Measurements from ENCODE around the gene PIAS1.

PIAS1 gene

DNA sequence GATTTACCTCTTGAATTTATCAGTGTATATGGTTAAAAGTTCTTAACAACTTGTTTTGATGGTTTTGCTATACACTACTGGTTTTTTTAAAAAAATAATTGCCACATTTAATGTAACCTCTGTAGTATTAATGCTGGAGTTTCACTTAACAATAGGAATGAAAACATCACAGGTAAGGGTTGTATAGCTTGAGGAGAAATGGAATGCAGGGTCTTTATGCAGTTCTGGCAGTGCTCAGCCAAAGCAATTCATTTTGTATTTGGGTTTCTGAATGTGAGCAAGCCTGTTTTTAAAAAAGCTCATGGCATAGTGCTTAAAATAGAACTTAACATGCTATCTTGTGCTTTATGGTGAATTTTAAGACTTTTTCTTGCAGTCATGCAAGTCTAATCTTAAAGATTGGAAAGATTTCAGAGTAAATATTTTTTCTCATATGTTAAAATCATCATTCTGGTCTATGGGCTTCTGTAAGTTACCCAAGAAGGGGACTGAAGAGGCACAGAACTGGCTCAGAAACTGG, 8.9 kb downstream of the PIAS1 start:
- DNase-seq (ENCODE audit: low read depth) = no peak

DNA sequence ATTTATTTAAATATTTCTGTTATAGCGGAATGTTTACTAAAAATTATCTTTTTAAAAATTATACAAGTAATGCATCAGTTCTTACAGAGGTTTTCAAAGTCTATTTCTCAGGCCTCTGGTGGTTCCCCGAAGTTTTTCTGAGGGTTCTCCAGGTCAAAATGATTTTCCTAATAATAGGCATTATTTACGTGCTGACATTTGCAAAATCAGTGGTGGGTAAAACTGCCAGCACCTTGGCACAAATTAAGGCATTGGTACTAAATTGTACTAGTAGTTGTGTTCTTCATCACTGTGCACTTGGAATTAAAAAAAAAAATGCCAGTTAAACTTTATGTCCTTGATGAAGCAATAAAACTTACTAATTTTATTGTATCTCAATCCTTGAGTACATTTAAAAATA, 9.5 kb downstream of the PIAS1 start:
- no peak for DNase-seq (ENCODE audit: low read depth)

DNA sequence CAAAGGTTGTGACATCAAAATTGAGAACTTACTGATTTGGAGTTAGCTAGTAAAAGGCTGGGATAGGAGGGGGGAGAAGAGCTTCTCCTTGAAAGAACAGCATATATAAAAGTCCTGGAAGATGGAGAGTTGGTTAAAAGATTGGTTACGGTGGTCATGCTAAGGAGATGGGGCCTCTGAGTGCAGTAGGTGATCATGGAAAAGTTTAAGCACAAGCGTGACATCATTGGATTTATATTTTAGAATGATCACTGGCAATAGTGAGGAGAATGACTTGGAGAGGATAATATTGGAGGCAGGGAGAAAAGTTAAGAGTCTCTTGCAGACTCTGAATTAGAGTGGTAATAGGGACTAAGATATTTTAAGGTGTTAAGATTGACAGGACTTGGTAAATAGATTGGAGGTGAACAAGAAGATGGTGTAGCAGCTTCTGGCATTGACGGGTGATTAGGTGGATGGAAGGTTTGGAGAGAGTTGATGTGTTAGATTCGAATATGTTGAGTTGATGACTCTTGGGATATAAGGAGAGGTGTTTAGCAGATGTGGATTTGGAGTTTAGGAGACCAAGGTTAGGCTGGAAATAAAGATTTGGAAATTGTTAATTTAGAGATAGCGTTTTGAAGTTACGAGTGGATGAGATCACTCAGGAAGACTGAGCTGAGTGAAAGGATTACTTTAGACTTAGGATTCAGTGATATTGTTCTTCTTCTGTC, 19.6 kb downstream of the PIAS1 start:
- DNase-seq (ENCODE audit: low read depth) = no peak

DNA sequence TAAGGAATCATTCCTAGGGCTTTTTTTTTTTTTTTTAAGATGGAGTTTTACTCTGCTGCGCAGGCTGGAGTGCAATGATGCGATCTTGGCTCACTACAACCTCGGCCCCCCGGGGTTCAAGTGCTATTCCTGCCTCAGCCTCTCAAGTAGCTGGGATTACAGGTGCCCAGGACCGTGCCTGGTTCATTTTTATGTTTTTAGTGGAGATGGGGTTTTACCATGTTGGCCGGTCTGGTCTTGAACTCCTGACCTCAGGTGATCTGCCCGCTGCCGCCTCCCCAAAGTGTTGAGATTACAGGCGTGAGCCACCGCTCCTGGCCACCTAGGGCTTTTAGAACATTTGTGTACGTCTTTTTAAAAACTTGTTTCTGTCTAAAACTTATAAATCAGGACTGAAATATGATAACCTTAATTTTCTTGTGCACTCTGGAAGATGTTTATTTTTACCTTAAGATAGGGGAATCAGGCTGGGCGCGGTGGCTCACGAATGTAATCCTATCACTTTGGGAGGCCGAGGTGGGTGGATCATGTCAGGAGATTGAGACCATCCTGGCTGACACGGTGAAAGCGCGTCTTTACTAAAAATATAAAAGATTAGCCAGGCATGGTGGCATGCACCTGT, 21.8 kb downstream of the PIAS1 start:
- no peak for DNase-seq (ENCODE audit: low read depth)

DNA sequence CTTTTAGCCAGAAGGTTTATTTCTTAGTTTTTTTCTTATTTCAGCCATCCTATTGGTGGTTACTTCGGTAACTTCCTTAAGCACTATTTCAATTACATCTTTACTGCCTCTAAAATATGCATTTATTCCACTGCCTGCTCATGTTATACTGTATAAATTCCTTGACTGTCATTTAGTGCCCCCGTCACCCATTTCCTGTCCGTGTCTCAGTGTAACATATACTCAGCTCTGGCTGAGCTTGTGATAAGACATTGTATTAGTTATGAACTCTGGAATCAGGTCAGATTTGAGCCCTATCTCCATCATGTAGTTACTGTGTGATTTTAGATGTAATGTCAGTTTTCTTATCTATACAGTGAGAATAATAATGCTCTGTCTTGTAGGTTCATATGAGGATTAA, 24.2 kb downstream of the PIAS1 start:
- DNase-seq (ENCODE audit: low read depth) = no peak

DNA sequence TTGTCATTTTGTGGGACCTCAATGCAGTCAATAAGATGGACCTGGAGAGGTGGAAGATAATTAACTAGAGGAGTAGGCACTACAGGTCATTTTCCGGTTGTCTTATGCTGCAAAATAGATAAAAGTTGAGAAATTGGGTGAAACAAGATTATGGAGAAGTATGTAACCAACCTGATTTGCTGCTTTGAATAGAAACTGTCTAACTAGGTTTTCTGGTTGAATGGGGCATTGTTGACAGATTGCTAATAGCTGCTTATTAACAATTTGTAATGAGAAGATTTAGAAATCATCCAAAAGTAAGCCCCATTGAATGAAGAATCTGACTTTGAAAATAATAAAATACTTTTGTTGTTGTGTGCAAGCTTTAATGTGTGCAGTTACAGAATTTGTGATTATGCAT, 26.2 kb downstream of the PIAS1 start:
- DNase-seq (ENCODE audit: low read depth) = no peak

DNA sequence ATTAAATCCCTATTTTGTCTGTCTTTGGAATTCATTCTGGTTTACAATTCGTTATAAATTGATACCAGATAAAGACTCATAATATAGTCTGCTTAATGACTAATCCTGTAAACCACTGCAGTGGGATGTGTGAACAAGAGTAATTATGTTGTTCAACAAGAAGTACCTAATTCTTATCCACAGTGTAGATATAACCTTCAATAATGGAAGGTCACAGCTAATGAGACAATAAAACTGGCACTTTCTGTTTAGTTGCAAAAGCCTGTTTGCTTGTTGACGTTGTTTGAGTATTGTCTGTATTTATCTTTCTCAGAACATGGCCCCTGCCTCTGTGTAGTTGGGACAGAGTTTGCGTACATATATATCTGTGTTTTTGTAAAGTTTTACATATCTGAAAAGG, 26.7 kb downstream of the PIAS1 start:
- no peak for DNase-seq (ENCODE audit: low read depth)

DNA sequence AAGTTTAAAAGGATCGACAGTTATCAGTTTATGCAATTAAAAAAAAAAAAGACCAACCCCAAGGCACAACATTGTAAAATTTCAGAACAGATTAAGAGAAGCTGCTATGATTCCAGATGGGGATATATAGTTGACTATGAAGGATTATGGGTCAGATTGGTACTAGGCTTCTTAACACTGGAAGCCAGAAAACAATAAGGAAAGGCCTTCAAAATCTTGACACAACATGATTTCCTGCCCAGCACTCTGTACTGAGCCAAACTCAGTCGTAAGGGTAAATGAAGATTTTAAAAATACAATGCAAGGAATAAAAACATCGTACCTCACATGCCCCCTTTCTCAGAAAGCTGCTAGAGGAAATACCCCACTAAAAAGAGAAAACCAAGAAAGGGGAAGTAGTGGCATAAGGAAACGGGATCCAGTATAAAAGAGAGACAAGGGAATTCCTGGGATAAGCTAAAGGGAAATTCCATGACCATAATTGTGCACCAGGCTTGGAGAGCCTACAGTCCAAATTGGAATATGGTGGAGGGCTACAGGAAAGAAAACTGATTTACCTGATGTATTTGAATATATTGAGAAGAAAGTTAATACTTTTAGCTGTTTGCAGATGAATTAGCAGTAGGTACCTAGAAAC, 27.9 kb downstream of the PIAS1 start:
- no peak for DNase-seq (ENCODE audit: low read depth)

DNA sequence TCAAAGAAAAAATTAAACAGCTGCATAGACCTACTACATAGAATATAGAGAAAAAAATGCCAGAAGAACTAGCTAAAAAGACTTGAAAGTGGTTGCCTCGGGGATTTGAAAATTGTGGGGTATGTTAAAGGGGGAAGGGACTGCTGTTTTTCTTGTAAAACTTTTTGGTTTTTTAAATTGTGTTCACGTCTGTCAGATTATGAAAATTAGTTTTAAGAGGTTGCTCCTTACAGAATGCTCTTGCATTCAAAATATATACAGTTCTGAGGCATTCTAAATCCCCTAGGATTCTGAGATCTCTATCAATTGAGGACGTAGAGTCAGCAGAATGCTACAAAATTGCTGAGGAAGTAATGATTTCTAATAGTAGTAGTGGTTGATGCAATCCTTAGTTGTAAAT, 28.6 kb downstream of the PIAS1 start:
- DNase-seq (ENCODE audit: low read depth) = no peak

DNA sequence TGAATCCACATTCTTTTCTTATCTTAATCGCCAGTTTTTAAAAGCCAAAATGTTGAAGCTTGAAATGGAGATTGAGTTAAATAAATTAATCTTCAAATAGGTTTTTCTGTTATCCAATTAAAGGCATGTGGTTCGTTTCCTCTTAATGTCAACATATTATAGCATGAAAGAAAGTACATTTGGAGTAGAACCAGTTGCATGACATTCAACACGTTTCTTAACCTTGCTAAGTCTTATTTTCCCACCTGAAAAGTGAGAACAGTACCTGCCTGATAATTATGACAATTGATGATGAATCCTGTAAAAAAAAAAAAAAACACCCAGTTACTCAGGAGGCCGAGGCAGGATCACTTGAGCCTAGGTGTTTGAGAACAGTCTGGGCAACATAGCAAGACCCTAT, 29.3 kb downstream of the PIAS1 start:
- DNase-seq (ENCODE audit: low read depth) = no peak

DNA sequence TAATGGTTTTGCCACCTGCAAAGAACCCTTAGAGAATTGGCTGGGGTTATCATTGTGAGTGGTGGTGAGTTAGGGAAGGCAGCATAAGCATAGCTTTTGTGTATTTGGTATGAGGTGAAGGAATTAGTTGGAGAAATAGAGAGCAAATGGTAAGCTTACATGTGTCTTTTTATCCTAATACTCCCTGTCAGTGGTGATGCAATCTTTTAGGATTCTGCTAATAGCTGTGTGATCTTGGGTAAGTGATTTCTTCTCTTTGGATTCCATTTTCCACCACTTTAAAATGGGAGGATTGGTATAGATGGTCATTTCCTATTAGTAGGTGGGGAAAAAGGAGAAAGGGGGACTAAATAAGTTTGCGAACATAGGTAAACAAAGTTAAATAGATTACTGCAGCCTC, 30.9 kb downstream of the PIAS1 start:
- DNase-seq (ENCODE audit: low read depth) = no peak

DNA sequence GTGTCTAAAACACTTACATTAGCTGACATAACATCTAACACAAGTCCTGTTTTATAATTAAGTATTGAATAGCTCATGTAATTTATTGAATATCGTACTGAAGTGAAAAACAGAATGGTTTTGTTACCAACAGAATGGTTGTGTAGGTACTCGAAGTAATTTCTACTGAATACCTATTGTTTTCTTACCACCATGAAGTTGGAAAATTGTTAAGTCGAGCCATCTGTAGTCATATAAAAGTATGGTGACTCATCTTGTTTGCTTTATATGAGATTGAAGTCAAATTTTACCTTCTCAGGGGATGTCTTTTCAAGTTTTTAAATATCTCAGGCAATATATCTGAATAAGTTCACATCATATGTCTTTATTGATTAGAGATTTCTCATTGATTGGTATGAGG, 37.6 kb downstream of the PIAS1 start:
- DNase-seq (ENCODE audit: low read depth) = no peak

DNA sequence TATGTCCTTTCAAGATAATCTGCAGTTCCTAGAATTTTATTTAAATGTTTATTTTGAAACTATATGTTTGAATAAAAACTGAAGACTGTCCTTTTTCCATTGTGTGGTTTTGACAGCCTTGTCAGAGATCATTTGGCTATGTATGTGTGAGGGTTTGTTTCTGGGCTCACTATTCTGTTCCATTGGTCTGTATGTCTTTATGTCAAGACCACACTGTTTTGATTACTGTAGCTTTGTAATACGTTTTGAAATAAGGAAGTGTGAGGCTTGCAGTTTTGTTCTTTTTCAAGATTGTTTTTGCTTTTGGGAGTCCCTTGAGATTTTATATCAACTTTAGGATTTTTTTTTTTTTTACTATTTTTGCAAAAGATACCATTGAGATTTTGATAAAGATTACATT, 42.0 kb downstream of the PIAS1 start:
- DNase-seq (ENCODE audit: low read depth) = no peak

DNA sequence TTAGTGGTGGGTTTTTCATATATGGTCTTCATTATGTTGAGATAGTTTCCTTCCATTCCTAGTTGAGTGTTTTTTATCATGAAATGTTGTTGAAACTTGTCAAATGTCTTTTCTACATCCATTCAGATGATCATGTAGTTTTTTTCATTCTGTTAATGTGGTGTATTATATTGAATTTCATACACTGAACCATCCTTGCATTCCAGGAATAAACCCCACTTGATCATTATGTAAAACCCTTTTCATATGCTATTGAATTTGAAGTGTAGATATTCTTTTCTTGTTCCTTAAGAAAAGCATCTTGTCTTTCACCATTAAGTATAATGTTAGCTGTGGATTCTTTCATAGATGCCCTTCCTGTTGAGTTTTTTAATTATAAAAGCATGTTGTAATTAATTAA, 42.9 kb downstream of the PIAS1 start:
- DNase-seq (ENCODE audit: low read depth) = no peak

DNA sequence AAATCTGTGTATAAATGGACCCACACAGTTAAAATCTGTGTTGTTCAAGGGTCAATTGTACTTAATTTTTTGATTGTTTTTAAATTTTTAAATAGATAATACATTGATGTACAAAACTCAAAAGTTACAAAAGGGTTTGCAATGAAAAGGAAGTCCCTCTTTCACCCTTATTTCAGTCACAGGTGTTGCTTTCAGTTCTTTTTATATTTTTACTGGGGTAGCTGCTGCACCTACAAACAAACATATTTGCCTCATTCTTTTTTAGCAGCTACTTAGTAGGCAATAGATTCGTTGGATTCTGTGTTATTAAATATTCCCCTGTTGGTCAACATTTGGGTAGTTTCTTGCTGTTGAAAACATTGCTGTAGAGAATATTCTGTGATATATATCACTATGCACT, 44.4 kb downstream of the PIAS1 start:
- DNase-seq (ENCODE audit: low read depth) = no peak

DNA sequence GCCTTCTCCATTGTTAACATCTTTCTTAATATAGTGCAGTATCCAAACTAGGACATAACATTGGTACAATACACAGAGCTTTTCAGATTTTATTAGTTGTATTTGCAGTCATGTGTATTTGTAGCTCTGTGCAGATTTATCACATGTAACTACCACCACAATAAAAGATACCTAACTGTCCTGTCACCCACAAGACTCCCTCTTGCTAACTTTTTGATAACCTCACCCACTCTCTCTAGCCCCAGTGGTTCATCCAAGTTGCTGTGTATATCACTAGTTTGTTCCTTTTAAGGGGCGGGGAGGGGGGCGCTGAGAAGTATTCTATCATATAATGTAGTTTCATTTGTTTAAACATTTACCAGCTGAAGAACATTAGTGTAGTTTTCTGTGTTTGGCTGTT, 46.1 kb downstream of the PIAS1 start:
- DNase-seq (ENCODE audit: low read depth) = no peak

DNA sequence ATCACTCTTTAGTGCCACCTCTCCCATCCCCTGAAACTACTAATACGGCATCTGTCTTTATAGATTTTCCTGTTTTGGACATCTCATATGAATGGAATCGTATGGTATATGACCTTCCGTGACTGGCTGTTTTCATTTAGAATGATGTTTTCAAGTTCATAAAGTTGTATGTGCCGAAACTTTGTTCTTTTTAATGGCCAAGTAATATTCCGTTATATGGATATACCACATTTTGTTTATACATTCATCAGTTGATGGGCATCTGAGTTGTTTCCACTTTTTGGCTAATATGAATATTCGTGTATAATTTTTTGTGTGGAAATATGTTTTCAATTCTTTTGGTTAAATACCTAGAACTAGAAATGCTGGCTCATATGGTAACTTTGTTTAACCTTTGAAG, 49.5 kb downstream of the PIAS1 start:
- DNase-seq (ENCODE audit: low read depth) = no peak

DNA sequence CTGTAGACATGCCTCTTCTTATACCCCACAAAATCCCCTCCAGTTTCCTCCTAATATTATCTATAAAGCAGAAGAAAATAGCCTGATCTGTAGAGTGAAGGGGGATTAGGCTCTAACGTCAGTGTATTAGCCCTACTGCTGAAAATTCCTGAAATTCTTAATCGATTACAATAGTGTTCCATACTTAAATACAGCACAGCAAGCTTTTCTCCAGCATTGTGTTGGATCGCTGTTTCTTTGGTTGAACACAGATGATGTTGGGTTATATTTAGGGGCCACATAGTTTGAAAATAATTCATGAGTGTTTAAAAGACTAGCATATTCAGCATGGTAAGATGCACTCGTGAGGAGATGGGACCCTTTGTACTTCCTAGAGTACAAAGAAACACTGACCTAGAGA, 52.5 kb downstream of the PIAS1 start:
- no peak for DNase-seq (ENCODE audit: low read depth)

DNA sequence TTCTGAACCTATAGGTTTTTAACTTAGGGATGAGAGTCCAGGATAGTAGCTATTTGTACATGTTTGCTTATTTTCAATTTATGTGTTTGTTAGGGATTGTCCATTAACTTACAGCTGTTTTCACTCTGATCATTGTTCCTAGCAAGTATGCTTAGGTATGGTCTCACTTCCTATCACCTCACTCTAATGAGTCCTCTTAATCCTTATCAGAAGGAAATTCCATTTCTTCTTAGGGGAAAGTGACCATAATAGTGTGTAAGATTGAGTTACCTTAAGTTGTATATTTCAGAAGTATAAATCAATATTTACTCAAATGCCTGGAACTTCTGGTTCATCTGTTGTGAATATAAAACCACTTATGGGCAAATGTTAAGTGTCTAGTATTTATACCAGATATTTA, 53.0 kb downstream of the PIAS1 start:
- no peak for DNase-seq (ENCODE audit: low read depth)

DNA sequence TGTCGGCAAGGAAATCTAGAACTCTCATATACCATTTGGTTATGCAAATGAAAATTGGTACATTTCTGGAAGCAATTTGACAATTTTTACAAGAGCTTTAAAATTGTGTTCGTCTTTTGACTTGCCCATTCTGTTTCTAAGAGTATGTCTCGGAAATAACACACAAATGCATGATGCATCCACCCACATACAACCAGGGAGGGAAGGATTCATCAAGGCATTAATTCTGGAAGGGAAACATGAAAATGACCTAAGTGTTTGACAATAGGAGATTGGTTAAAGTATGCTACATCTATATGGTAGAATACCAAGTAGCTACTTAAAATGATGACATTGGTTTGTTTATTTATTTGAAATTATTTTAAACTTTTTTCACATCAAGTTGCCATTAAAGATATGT, 58.6 kb downstream of the PIAS1 start:
- no peak for DNase-seq (ENCODE audit: low read depth)

DNA sequence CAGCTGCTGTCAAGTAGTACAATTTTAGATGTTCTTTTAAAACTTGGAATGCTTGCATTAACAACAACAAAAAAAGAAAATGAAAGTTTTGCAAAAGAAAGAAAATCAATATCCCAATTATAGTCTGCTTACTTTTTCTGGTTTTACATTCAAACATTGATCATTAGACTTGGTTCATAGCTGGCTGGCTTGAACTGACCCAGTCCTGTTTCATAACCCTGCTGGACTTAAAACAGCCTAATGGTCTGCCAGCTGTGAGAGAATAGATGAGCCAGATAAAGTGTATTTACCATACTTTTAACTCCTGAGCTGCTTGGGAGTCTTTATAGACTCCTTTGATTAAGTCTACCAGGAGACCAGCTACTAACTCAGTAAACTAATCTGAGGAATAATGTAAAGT, 59.2 kb downstream of the PIAS1 start:
- no peak for DNase-seq (ENCODE audit: low read depth)

DNA sequence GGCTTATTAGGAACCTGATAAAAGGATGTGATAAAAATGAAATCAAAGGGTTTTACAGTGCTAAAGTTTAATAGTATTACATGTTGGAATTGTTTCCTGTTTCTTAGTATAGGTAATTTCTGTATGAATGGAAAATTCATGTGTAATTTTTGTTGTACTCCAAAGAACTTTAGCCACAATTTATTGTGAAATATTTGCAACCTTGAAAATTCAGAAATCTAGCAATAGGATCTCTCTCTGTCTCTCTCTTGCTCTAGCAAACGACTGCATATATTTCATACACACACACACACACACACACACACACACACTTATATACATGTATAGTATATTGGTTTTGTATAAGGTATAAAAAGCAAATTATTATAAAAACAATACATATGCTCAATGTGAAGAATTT, 59.6 kb downstream of the PIAS1 start:
- DNase-seq (ENCODE audit: low read depth) = no peak

DNA sequence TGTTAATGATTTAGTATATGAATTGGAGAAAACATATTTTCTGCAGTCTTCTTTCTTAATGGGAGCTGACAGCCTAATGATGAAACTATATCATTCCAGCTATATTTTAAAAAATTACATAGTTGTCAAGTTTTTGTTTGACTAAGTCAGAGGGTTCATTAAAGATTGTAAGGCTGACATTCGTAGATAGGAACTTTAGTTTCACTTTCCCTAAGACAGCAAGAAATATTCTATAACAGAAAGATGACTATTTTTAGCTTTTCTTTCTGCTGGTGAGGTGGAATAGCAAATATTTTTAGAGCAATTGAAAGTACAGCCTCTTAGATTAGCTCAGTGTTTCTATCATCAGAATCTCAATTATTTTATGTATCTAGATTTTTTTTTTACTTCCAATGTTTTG, 60.2 kb downstream of the PIAS1 start:
- DNase-seq (ENCODE audit: low read depth) = no peak

DNA sequence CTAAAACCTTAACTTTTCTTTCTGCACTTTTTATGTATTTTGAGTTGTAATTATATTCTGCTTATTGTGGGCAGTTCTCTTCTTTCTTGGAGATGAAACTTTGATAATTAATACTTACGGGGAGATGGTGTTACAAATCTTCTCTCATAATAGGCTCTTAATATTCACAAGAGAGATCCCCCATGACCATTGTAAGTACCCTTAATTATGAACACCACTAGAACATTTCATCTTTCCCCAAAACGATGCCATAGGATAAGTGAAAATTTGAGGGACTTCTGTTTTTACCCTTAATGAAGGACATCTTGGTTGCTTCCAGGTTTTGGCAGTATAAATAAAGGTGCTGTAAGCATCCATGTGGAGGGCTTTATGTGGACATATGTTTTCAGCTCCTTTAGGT, 60.7 kb downstream of the PIAS1 start:
- no peak for DNase-seq (ENCODE audit: low read depth)

All from stimulated activated CD8-positive, alpha-beta memory T cell treated with anti-CD3 and anti-CD28 coated beads, Interleukin-7, amount 100 ng/mL, for 24 hours (primary cell).